Measurements from ENCODE around the gene WDR90. TPM values are rescaled to one million over a fixed set of nuclear protein-coding genes. Genes with fewer than 3 reads are reported as not detected.

Gene WDR90
- polyA plus RNA-seq, 3 donors, result 0.13 to 16.5 (median 1.1) TPM

DNA sequence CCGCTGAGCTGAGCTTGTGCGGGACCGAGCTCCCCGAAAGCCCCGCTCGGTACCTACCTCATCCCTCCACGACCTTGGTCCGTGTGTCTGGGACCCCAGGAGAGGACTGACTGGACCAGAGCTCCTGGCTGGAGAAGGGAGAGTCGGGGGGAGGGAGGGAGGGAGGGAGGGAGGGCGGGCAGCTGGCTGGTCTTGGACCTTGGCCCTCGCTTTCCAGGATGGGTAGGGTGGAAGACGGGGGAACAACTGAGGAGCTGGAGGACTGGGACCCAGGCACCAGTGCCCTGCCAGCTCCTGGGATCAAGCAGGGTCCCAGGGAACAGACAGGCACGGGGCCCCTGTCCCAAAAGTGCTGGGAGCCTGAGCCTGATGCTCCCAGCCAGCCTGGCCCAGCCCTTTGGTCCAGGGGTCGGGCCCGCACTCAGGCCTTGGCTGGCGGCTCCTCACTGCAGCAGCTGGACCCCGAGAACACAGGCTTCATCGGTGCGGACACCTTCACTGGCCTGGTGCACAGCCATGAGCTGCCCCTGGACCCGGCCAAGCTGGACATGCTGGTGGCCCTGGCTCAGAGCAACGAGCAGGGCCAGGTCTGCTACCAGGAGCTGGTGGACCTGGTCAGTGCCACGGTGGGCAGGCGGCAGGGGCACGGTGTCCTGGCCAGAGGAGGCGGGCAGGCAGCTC is 26.9 kb downstream of the WDR90 start:
- TF ChIP-seq, protein P1, sequence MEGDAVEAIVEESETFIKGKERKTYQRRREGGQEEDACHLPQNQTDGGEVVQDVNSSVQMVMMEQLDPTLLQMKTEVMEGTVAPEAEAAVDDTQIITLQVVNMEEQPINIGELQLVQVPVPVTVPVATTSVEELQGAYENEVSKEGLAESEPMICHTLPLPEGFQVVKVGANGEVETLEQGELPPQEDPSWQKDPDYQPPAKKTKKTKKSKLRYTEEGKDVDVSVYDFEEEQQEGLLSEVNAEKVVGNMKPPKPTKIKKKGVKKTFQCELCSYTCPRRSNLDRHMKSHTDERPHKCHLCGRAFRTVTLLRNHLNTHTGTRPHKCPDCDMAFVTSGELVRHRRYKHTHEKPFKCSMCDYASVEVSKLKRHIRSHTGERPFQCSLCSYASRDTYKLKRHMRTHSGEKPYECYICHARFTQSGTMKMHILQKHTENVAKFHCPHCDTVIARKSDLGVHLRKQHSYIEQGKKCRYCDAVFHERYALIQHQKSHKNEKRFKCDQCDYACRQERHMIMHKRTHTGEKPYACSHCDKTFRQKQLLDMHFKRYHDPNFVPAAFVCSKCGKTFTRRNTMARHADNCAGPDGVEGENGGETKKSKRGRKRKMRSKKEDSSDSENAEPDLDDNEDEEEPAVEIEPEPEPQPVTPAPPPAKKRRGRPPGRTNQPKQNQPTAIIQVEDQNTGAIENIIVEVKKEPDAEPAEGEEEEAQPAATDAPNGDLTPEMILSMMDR (IDR thresholded peaks at IDR 0.05), result no peak
- H3K27ac ChIP-seq (ENCODE audit: low read depth in 1 of 2, low read length in 2 of 2), result no peak overlapping the region
- DNase-seq, result no peak
- peak overlapping the region in 1 of 2 donors; percentile 78 for H3K4me3 Mint-ChIP-seq
- H3K27me3 ChIP-seq (ENCODE audit: control insufficient read depth in 2 of 2, insufficient read depth in 2 of 2, low read length in 2 of 2), result peaks cover 3 to 30% of the 10 kb centered on the region in 2 donors
- H2AFZ ChIP-seq (ENCODE audit: insufficient read depth, low read depth, low read length, poor library complexity, severe bottlenecking), result no peak overlapping the region
- H3K4me1 ChIP-seq (ENCODE audit: control insufficient read depth in 1 of 2, insufficient read depth in 2 of 2, low read length in 2 of 2), result peaks cover 17 to 29% of the 10 kb centered on the region in 2 donors
- peaks cover 0 to 5% (median 0%) of the 10 kb centered on the region in 7 donors for H3K9me3 Mint-ChIP-seq
- intact Hi-C loops (cut with micrococcal nuclease), result no loop called here
- no peak overlapping the region for H3K4me3 ChIP-seq (replicated peaks in 1 of 3; ENCODE audit: low read depth in 2 of 3, low read length in 3 of 3)
- H3K36me3 ChIP-seq (replicated peaks in 1 of 2; ENCODE audit: control insufficient read depth in 1 of 2, insufficient read depth in 2 of 2, low read length in 2 of 2), result peaks cover 29 to 32% of the 10 kb centered on the region in 2 donors
- peaks cover 7% of the 10 kb centered on the region for H3K79me2 ChIP-seq (ENCODE audit: insufficient read depth, low read length)
- WGBS (ENCODE audit: insufficient coverage), result 81% methylated on average over 14 of the region's 25 CpGs
- no peak overlapping the region for H3K9ac ChIP-seq (ENCODE audit: insufficient read depth, low read length, poor library complexity, severe bottlenecking)
- peaks cover 21 to 38% (median 23%) of the 10 kb centered on the region in 3 donors for H3K27me3 Mint-ChIP-seq (ENCODE audit: low read depth in 3 of 3)
- peak overlapping the region; percentile 50 for H3K4me2 ChIP-seq (replicated peaks; ENCODE audit: extremely low read depth, low read length, poor library complexity, severe bottlenecking)
- H3K36me3 Mint-ChIP-seq, result peaks cover 20 to 30% of the 10 kb centered on the region in 2 donors
- H3K27ac Mint-ChIP-seq, result no peak overlapping the region
- H3K4me1 Mint-ChIP-seq, result peaks cover 14% of the 10 kb centered on the region
- H4K20me1 ChIP-seq (ENCODE audit: insufficient read depth, low read length), result peaks cover 41% of the 10 kb centered on the region
- H3K9me3 ChIP-seq (replicated peaks in 1 of 2; ENCODE audit: control insufficient read depth in 1 of 2, insufficient read depth in 1 of 2, low read length in 2 of 2), result no peaks in the 10 kb centered on the region

DNA sequence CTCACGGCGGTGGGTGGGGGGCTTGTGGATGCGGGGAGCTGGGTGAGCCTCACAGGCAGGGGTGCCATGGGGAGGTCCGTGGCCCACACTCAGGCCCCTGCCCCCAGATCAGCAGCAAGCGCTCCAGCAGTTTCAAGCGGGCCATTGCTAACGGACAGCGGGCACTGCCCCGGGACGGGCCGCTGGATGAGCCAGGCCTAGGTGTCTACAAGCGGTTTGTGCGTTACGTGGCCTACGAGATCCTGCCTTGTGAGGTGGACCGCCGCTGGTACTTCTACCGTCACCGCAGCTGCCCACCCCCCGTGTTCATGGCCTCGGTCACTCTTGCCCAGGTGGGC is 27.4 kb downstream of the WDR90 start:
- peaks cover 3 to 30% of the 10 kb centered on the region in 2 donors for H3K27me3 ChIP-seq (ENCODE audit: control insufficient read depth in 2 of 2, insufficient read depth in 2 of 2, low read length in 2 of 2)

More for the DNA sequence above, 27.4 kb downstream of the WDR90 start:
- Mint-ChIP-seq H3K36me3 (peaks cover 18 to 31% of the 10 kb centered on the region in 2 donors), H3K4me3 (peak overlapping the region in 1 of 2 donors; percentile 78), H3K27me3 (ENCODE audit: low read depth in 3 of 3) (peaks cover 21 to 38% (median 23%) of the 10 kb centered on the region in 3 donors), H3K4me1 (peaks cover 19% of the 10 kb centered on the region), H3K27ac (no peak overlapping the region), H3K9me3 (peaks cover 0 to 5% (median 0%) of the 10 kb centered on the region in 7 donors)
- Histone ChIP-seq H3K4me1 (ENCODE audit: control insufficient read depth in 1 of 2, insufficient read depth in 2 of 2, low read length in 2 of 2) (peaks cover 22 to 34% of the 10 kb centered on the region in 2 donors), H3K9me3 (replicated peaks in 1 of 2; ENCODE audit: control insufficient read depth in 1 of 2, insufficient read depth in 1 of 2, low read length in 2 of 2) (no peaks in the 10 kb centered on the region), H3K27ac (ENCODE audit: low read depth in 1 of 2, low read length in 2 of 2) (no peak overlapping the region), H3K9ac (ENCODE audit: insufficient read depth, low read length, poor library complexity, severe bottlenecking) (no peak overlapping the region), H2AFZ (ENCODE audit: insufficient read depth, low read depth, low read length, poor library complexity, severe bottlenecking) (no peak overlapping the region), H3K4me2 (replicated peaks; ENCODE audit: extremely low read depth, low read length, poor library complexity, severe bottlenecking) (no peak overlapping the region), H3K4me3 (replicated peaks in 1 of 3; ENCODE audit: low read depth in 2 of 3, low read length in 3 of 3) (no peak overlapping the region), H4K20me1 (ENCODE audit: insufficient read depth, low read length) (peaks cover 41% of the 10 kb centered on the region), H3K79me2 (ENCODE audit: insufficient read depth, low read length) (peaks cover 12% of the 10 kb centered on the region), H3K36me3 (replicated peaks in 1 of 2; ENCODE audit: control insufficient read depth in 1 of 2, insufficient read depth in 2 of 2, low read length in 2 of 2) (peaks cover 24 to 29% of the 10 kb centered on the region in 2 donors)
- 93% methylated on average over 21 of the region's 21 CpGs for WGBS (ENCODE audit: insufficient coverage)
- no peak for DNase-seq
- intact Hi-C loops (cut with micrococcal nuclease), result no loop called here
- TF ChIP-seq, protein P1 (IDR thresholded peaks at IDR 0.05), result no peak
